ENCODE results near the gene HTR6. TPM values are rescaled to one million over a fixed set of nuclear protein-coding genes. Genes with fewer than 3 reads are reported as not detected.

Gene HTR6
- total RNA-seq, 1 experiment from 2014 or later, result 0.57 TPM

DNA sequence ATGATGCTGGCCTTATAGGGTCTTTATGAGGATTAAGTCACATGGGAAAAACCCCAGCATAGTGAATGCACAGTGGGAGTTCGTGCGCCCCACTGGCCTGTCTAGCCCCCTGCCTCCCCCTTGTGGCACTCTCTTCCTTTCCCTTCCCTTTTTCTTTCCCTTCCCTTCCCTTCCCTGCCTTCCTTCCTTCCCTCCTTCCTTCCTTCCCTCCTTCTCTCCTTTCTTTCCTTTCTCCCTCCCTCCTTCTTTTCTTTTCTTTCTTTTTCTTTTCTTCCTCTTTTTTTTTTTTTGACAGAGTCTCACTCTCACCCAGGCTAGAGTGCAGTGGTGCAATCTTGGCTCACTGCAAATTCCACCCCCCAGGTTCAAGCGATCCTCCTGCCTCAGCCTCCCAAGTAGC, 38.6 kb downstream of the HTR6 start:
- intact Hi-C loops (cut with micrococcal nuclease), result loop anchor here (5.0 kb wide), 1 partner anchor 41 kb away; the partner anchor contains the start of gene HTR6
- Histone ChIP-seq H3K27ac (ENCODE audit: low read depth, low read length) (no peak overlapping the region), H3K9ac (ENCODE audit: low read length) (no peak overlapping the region), H3K4me2 (ENCODE audit: low read length) (no peak overlapping the region), H3K9me3 (ENCODE audit: control insufficient read depth in 1 of 2, insufficient read depth in 1 of 2, low read depth in 1 of 2, low read length in 2 of 2) (no peaks in the 10 kb centered on the region), H3K36me3 (ENCODE audit: control insufficient read depth in 1 of 2, insufficient read depth in 2 of 2, low read length in 2 of 2) (no peaks in the 10 kb centered on the region), H2AFZ (ENCODE audit: low read depth, low read length, poor library complexity, severe bottlenecking) (no peak overlapping the region), H3K27me3 (ENCODE audit: insufficient read depth, low read length) (no peaks in the 10 kb centered on the region), H3K79me2 (ENCODE audit: insufficient read depth, low read length) (no peaks in the 10 kb centered on the region), H3K9me2 (ENCODE audit: insufficient read depth) (no peaks in the 10 kb centered on the region), H4K20me1 (ENCODE audit: insufficient read depth) (no peaks in the 10 kb centered on the region), H3K4me3 (replicated peaks in 1 of 2; ENCODE audit: low read depth in 1 of 2, low read length in 2 of 2) (no peak overlapping the region), H3K4me1 (ENCODE audit: control insufficient read depth in 1 of 2, insufficient read depth in 2 of 2, low read length in 2 of 2) (peaks cover 0 to 3% of the 10 kb centered on the region in 2 experiments; a peak in 1 of 4 replicates)
- RAD21 ChIA-PET (ENCODE audit: low non-redundant PET in 1 of 2, low total read pairs in 2 of 2, uncharacterized antibody in 2 of 2, unreplicated experiment in 2 of 2), result interaction anchor here in 1 of 2 experiments (1.7 kb wide), 1 partner anchor 41 kb away, joined by 8 read pairs; no protein-coding TSS in a partner anchor
- no TSS peak for BruUV-seq (replicated peaks)
- CTCF ChIA-PET, result interaction anchor here (1.5 to 6.5 kb wide), 4 partner anchors 8 to 41 kb away, joined by 4 to 70 read pairs (median 25); no protein-coding TSS in a partner anchor
- no peak for ATAC-seq
- no peak for DNase-seq (ENCODE audit: low read depth, low spot score)
- TF ChIP-seq ELF1 (IDR thresholded peaks at IDR 0.05; ENCODE audit: borderline replicate concordance, low read depth), result no peak
- TF ChIP-seq YY1 (IDR thresholded peaks at IDR 0.05; ENCODE audit: extremely low read depth, insufficient replicate concordance, low read depth, low read length), result no peak
- TF ChIP-seq JUND (IDR thresholded peaks at IDR 0.05), result no peak
- TF ChIP-seq, protein P1, sequence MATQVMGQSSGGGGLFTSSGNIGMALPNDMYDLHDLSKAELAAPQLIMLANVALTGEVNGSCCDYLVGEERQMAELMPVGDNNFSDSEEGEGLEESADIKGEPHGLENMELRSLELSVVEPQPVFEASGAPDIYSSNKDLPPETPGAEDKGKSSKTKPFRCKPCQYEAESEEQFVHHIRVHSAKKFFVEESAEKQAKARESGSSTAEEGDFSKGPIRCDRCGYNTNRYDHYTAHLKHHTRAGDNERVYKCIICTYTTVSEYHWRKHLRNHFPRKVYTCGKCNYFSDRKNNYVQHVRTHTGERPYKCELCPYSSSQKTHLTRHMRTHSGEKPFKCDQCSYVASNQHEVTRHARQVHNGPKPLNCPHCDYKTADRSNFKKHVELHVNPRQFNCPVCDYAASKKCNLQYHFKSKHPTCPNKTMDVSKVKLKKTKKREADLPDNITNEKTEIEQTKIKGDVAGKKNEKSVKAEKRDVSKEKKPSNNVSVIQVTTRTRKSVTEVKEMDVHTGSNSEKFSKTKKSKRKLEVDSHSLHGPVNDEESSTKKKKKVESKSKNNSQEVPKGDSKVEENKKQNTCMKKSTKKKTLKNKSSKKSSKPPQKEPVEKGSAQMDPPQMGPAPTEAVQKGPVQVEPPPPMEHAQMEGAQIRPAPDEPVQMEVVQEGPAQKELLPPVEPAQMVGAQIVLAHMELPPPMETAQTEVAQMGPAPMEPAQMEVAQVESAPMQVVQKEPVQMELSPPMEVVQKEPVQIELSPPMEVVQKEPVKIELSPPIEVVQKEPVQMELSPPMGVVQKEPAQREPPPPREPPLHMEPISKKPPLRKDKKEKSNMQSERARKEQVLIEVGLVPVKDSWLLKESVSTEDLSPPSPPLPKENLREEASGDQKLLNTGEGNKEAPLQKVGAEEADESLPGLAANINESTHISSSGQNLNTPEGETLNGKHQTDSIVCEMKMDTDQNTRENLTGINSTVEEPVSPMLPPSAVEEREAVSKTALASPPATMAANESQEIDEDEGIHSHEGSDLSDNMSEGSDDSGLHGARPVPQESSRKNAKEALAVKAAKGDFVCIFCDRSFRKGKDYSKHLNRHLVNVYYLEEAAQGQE (IDR thresholded peaks at IDR 0.05; ENCODE audit: low read depth), result no peak
- POLR2A ChIA-PET, result no interaction called here
